Upper lobe of left lung (tissue), 6 donors: ENCODE data around the gene CRTAC1. TPM values are rescaled to one million over a fixed set of nuclear protein-coding genes. Genes with fewer than 3 reads are reported as not detected.
"Not testable (repeated sequence)": the region's sequence is repeated elsewhere in the genome, so short reads cannot be mapped to it uniquely, and the experiment has no call there.

Source experiments
- ATAC-seq, 2 donors: fragments of 200-7000 bp; cut with Tn5 transposase; one replicate each; pipeline ENCODE4 v1.9.1; 2022; ENCODE audit warnings: mild to moderate bottlenecking in 2 of 2, moderate library complexity in 2 of 2; ENCODE audit not compliant: low FRiP score in 2 of 2
- DNase-seq, 2 donors: peaks; one replicate each; pipeline ENCODE4 v3.0.0-alpha.2; 2019 to 2020
- H3K27ac ChIP-seq, 4 donors: fragments of 200-600 bp; sonication (generic); one replicate each; pipeline ENCODE4 v1.5.1; 2016 to 2019
- H3K27me3 ChIP-seq, 4 donors: fragments of 200-600 bp; sonication (generic); one replicate each; pipeline ENCODE4 v1.5.1; 2017 to 2019
- H3K36me3 ChIP-seq, 4 donors: fragments of 200-600 bp; sonication (generic); one replicate each; pipeline ENCODE4 v1.5.1; 2016 to 2019
- H3K4me1 ChIP-seq, 4 donors: fragments of 200-600 bp; sonication (generic); one replicate each; pipeline ENCODE4 v1.5.1; 2018 to 2019
- H3K4me3 ChIP-seq, 4 donors: fragments of 200-600 bp; sonication (generic); one replicate each; pipeline ENCODE4 v1.5.1; 2017 to 2019; ENCODE audit warnings: mild to moderate bottlenecking in 2 of 4, moderate library complexity in 1 of 4
- H3K9me3 ChIP-seq, 4 donors: fragments of 200-600 bp; sonication (generic); one replicate each; pipeline ENCODE4 v1.5.1; 2018 to 2019
- EP300 ChIP-seq, 4 donors: sonication (generic); formaldehyde crosslinking; IDR thresholded peaks; one replicate each; pipeline ENCODE4 v1.5.1; 2017; ENCODE audit warnings: antibody characterized with exemption in 4 of 4, control low read depth in 2 of 4
- POLR2A ChIP-seq, 4 donors: fragments of 450-650 bp; IDR thresholded peaks; one replicate each; pipeline ENCODE4 v1.5.1; 2016 to 2017; ENCODE audit warnings: antibody characterized with exemption in 4 of 4, mild to moderate bottlenecking in 2 of 4
- POLR2AphosphoS5 ChIP-seq, 2 donors: sonication (generic); formaldehyde crosslinking; IDR thresholded peaks; one replicate each; pipeline ENCODE4 v1.5.1; 2017; ENCODE audit warnings: antibody characterized with exemption in 2 of 2
- WGBS, 2 donors: methylation state at CpG; one replicate each; pipeline ENCODE4 v1.1.5; 2017 to 2018; 5-methylcytosine and 5-hydroxymethylcytosine counted together
- total RNA-seq, 6 donors: library from RNA; depleted of rRNA in 4 of 6; stranded (reverse); fragments of >200 nt in 4 of 6; gene quantifications; one replicate each; pipeline versions ENCODE4 v1.1.0 to v1.2.1, GENCODE V29; 2016 to 2021
- TF ChIP-seq, protein P1 (sequence below), 6 experiments: fragments of 450-650 bp in 4 of 6; fragments of 200-600 bp in 2 of 6; sonication (generic) in 2 of 6; IDR thresholded peaks; one replicate each; pipeline ENCODE4 v1.5.1; 2016 to 2019; ENCODE audit warnings: antibody characterized with exemption in 6 of 6
- donor health status: DM: no; HTN: no; CAD: no; lungs with moderate emphysema.
- donor health status: DM: no; HTN: yes; CAD: no; lungs with severe emphysema.

CRTAC1 gene
- total RNA-seq, 6 donors from 2014 or later = 40.6 to 123 (median 77.3) TPM

DNA sequence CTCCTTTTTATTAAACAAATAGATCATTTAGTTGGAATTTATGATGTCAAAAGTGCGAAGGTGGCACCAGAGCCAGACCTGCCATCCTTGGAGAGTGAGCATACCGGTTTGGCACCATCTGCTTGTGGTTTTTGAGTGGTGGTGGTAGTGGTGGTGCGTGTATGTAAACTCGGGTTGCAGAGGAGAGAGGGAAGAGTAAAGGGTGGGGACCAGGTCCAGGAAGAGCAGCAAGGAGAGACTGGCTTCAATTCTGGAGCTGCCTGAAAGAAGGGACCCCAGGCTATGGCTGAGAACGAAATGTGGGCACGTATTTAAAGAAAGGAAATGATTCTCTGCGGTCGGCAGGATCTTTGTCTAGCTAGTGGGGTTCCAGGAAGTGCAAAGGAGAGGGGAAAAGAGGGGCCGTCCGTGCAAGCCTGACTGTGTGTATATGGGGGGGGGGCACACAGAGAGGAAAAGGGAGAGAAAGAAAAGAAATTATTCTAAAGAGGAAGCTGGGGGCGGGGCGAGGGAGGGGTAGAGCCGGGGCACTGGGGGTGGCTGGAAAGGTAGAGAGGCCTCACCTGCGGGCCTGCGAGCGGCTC is 181.2 kb downstream of the CRTAC1 start:
- Histone ChIP-seq H3K27ac (peak overlapping the region in 1 of 4 donors; percentile 35), H3K36me3 (no peaks in the 10 kb centered on the region), H3K27me3 (peaks cover 0 to 9% (median 2%) of the 10 kb centered on the region in 4 donors), H3K4me3 (peak overlapping the region; percentile 63 to 75 (median 66)), H3K4me1 (peaks cover 10 to 20% (median 15%) of the 10 kb centered on the region in 4 donors), H3K9me3 (no peaks in the 10 kb centered on the region)
- TF ChIP-seq, protein P1, sequence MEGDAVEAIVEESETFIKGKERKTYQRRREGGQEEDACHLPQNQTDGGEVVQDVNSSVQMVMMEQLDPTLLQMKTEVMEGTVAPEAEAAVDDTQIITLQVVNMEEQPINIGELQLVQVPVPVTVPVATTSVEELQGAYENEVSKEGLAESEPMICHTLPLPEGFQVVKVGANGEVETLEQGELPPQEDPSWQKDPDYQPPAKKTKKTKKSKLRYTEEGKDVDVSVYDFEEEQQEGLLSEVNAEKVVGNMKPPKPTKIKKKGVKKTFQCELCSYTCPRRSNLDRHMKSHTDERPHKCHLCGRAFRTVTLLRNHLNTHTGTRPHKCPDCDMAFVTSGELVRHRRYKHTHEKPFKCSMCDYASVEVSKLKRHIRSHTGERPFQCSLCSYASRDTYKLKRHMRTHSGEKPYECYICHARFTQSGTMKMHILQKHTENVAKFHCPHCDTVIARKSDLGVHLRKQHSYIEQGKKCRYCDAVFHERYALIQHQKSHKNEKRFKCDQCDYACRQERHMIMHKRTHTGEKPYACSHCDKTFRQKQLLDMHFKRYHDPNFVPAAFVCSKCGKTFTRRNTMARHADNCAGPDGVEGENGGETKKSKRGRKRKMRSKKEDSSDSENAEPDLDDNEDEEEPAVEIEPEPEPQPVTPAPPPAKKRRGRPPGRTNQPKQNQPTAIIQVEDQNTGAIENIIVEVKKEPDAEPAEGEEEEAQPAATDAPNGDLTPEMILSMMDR (IDR thresholded peaks at IDR 0.05) = no peak
- TF ChIP-seq EP300 (IDR thresholded peaks at IDR 0.05) (no peak), POLR2A (IDR thresholded peaks at IDR 0.05) (no peak), POLR2AphosphoS5 (IDR thresholded peaks at IDR 0.05) (no peak)
- peak in 1 of 2 donors; percentile 77 for ATAC-seq
- peak in 1 of 2 donors; percentile 51 for DNase-seq
- 5% methylated on average over 16 of the region's 16 CpGs for WGBS, 2 donors

DNA sequence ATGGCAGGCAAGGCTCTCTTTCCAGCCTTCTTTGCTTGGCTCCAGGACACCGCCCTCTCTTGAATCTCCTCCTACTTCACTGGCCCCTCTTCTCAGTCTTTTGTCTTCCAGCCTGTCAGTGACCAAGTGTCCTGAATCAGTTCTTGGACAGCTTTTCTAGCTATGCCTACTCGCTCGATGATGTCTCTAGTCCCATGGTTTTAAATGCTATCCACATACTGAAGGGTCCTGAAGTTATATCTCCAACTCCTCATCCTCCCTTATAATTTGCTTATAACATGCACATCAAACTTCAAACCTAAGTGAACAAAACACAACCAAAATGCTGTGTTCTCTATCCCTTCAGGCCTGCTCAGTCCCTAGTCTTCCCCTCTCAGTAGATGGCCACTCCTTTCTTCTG is 185.7 kb downstream of the CRTAC1 start:
- TF ChIP-seq POLR2A (IDR thresholded peaks at IDR 0.05) (no peak), POLR2AphosphoS5 (IDR thresholded peaks at IDR 0.05) (no peak)
- peaks cover 5 to 19% (median 14%) of the 10 kb centered on the region in 4 donors for H3K4me1 ChIP-seq
- WGBS, 2 donors = 88 to 93% methylated on average over 3 of the region's 3 CpGs
- H3K27me3 ChIP-seq = peaks cover 0 to 1% (median 0%) of the 10 kb centered on the region in 4 donors
- H3K27ac ChIP-seq = no peak overlapping the region
- no peak overlapping the region for H3K4me3 ChIP-seq
- ATAC-seq (no peak), DNase-seq (no peak)
- no peaks in the 10 kb centered on the region for H3K36me3 ChIP-seq
- H3K9me3 ChIP-seq = no peaks in the 10 kb centered on the region

DNA sequence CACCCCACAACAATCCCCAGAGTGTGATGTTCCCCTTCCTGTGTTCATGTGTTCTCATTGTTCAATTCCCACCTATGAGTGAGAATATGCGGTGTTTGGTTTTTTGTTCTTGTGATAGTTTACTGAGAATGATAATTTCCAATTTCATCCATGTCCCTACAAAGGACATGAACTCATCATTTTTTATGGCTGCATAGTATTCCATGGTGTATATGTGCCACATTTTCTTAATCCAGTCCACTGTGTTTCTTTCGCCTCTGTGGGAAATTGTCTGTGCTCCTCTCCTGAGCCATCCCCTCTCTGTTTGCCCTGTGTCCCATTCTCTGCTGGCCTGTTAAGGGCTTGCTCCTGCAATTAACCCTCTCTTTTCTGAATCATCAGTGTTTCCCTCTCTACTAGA is 186.4 kb downstream of the CRTAC1 start:
- H3K4me1 ChIP-seq = peaks cover 2 to 14% (median 9%) of the 10 kb centered on the region in 4 donors
- H3K9me3 ChIP-seq, ATAC-seq, H3K27ac ChIP-seq, H3K27me3 ChIP-seq, DNase-seq, H3K36me3 ChIP-seq, H3K4me3 ChIP-seq: not testable (repeated sequence)
- WGBS, 2 donors = 96 to 97% methylated on average over 1 of the region's 2 CpGs

- no peak for TF ChIP-seq POLR2AphosphoS5 (IDR thresholded peaks at IDR 0.05)
- ATAC-seq = peak in 1 of 2 donors; percentile 19
- peaks cover 2 to 13% (median 6%) of the 10 kb centered on the region in 4 donors for H3K4me1 ChIP-seq
- H3K9me3 ChIP-seq = no peaks in the 10 kb centered on the region
- DNase-seq = no peak
- no peaks in the 10 kb centered on the region for H3K27me3 ChIP-seq
- H3K4me3 ChIP-seq = no peak overlapping the region
- H3K36me3 ChIP-seq = no peaks in the 10 kb centered on the region
- WGBS, 2 donors = 49 to 50% methylated on average over 2 of the region's 2 CpGs
- no peak overlapping the region for H3K27ac ChIP-seq
Measured at GRCh38 chr10:97843281-97843671, 187.1 kb downstream of the CRTAC1 start.

DNA sequence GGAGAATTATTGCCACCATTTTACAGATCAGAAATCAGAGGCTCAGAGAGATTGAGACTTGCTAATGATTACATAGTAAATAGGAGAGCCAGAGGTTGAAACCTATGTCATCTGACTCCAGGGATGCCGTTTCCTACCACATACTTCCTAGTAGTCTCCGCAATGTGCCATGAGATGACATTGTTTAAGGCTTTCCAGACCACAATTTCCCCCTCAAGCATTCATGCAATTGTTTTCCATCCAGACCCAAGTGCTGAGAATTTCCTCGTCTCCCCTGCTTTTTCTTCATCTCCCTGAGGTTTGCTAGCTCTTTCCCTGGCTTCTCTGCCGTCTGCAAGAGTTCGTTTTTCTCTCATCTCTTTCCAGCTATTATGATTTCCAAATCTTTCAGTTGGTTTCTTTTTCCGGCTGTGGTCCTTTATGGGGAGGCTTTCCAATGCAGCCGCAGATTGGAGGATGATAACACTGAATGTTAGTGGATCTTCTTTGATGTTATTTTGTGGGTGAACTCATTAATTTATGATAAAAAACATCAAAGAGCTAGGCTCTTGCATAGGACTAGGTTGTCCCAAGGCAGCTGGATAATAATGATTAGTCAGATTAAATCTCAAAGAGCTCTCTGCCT is 187.7 kb downstream of the CRTAC1 start:
- WGBS, 2 donors = 37 to 46% methylated on average over 7 of the region's 7 CpGs
- Histone ChIP-seq H3K9me3 (no peaks in the 10 kb centered on the region), H3K27me3 (no peaks in the 10 kb centered on the region), H3K27ac (no peak overlapping the region), H3K36me3 (no peaks in the 10 kb centered on the region), H3K4me1 (peaks cover 2 to 13% (median 6%) of the 10 kb centered on the region in 4 donors), H3K4me3 (no peak overlapping the region)
- TF ChIP-seq POLR2AphosphoS5 (IDR thresholded peaks at IDR 0.05) = no peak
- no peak for TF ChIP-seq EP300 (IDR thresholded peaks at IDR 0.05)
- TF ChIP-seq, protein P1 (IDR thresholded peaks at IDR 0.05) = no peak
- no peak for TF ChIP-seq POLR2A (IDR thresholded peaks at IDR 0.05)
- ATAC-seq = peak in 1 of 2 donors; percentile 33
- no peak for DNase-seq

- H3K36me3 ChIP-seq, H3K4me3 ChIP-seq, DNase-seq, ATAC-seq, H3K27me3 ChIP-seq, H3K27ac ChIP-seq, H3K9me3 ChIP-seq: not testable (repeated sequence)
- 22 to 26% methylated on average over 2 of the region's 3 CpGs for WGBS, 2 donors
- peaks cover 2 to 13% (median 6%) of the 10 kb centered on the region in 4 donors for H3K4me1 ChIP-seq
Measured at GRCh38 chr10:97842114-97842513, 188.3 kb downstream of the CRTAC1 start.

- ATAC-seq, H3K4me3 ChIP-seq, H3K27me3 ChIP-seq, H3K27ac ChIP-seq, H3K36me3 ChIP-seq, H3K9me3 ChIP-seq: not testable (repeated sequence)
- DNase-seq = peak in 1 of 2 donors; percentile 69
- peaks cover 2 to 13% (median 6%) of the 10 kb centered on the region in 4 donors for H3K4me1 ChIP-seq
- WGBS, 2 donors = 87 to 96% methylated on average over 5 to 15 of the region's 22 CpGs
Measured at GRCh38 chr10:97841166-97841565, 189.3 kb downstream of the CRTAC1 start.
